GM23338 (cell line): ENCODE results near the gene MGLL. TPM values are rescaled to one million over a fixed set of nuclear protein-coding genes. Genes with fewer than 3 reads are reported as not detected.

Experiments used
- ATAC-seq: fragments of 200-7000 bp; cut with Tn5 transposase; 3 replicates; pipeline ENCODE4 v1.9.1; 2020
- DNase-seq: peaks from one replicate; pipeline ENCODE4 v3.0.0-alpha.2; 2015; ENCODE audit warnings: low spot score
- H2AFZ ChIP-seq: fragments of 200-600 bp; sonication (generic); 2 replicates; pipeline ENCODE4 v1.8.0; 2016; ENCODE audit warnings: antibody characterized with exemption, mild to moderate bottlenecking, moderate library complexity
- H3F3A ChIP-seq: fragments of 200-600 bp; sonication (generic); replicated peaks from 2 replicates; pipeline ENCODE4 v1.8.0; 2017; ENCODE audit warnings: antibody characterized with exemption, mixed run types, low read depth
- H3K27ac ChIP-seq: fragments of 200-600 bp; sonication (generic); 2 replicates; pipeline ENCODE4 v1.6.1; 2016; ENCODE audit warnings: low read depth
- H3K27me3 ChIP-seq: fragments of 200-600 bp; sonication (generic); 2 replicates; pipeline ENCODE4 v1.8.0; 2016; ENCODE audit warnings: mild to moderate bottlenecking, mixed run types, moderate library complexity; ENCODE audit not compliant: insufficient read depth
- H3K36me3 ChIP-seq: fragments of 200-600 bp; sonication (generic); 2 replicates; pipeline ENCODE4 v1.8.0; 2016; ENCODE audit warnings: mild to moderate bottlenecking; ENCODE audit not compliant: insufficient read depth
- H3K4me1 ChIP-seq: fragments of 200-600 bp; sonication (generic); 2 replicates; pipeline ENCODE4 v1.8.0; 2016; ENCODE audit warnings: mild to moderate bottlenecking, moderate library complexity; ENCODE audit not compliant: insufficient read depth
- H3K4me2 ChIP-seq: fragments of 200-600 bp; sonication (generic); 2 replicates; pipeline ENCODE4 v1.7.1; 2017; ENCODE audit warnings: mixed run types
- H3K4me3 ChIP-seq: fragments of 200-600 bp; sonication (generic); 2 replicates; pipeline ENCODE4 v1.6.1; 2016; ENCODE audit warnings: mixed run types
- H3K79me2 ChIP-seq: fragments of 200-600 bp; sonication (generic); replicated peaks from 2 replicates; pipeline ENCODE4 v1.8.0; 2017; ENCODE audit warnings: mild to moderate bottlenecking; ENCODE audit not compliant: insufficient read depth
- H3K9me2 ChIP-seq: fragments of 200-600 bp; sonication (generic); 2 replicates; pipeline ENCODE4 v1.8.0; 2017; ENCODE audit not compliant: insufficient read depth
- H4K20me1 ChIP-seq: fragments of 200-600 bp; sonication (generic); replicated peaks from 2 replicates; pipeline ENCODE4 v1.8.0; 2017; ENCODE audit warnings: mild to moderate bottlenecking; ENCODE audit not compliant: insufficient read depth
- H3K27ac Mint-ChIP-seq: 2 replicates; pipeline ENCODE4 v1.8.0; 2020; ENCODE audit warnings: inconsistent platforms, mild to moderate bottlenecking, moderate library complexity, mixed read lengths
- H3K27me3 Mint-ChIP-seq: 3 replicates; pipeline ENCODE4 v1.8.0; 2022; ENCODE audit warnings: low read depth, mild to moderate bottlenecking, moderate library complexity, mixed read lengths, inconsistent platforms; ENCODE audit not compliant: insufficient read depth, poor library complexity
- H3K36me3 Mint-ChIP-seq: 3 replicates; pipeline ENCODE4 v1.8.0; 2021; ENCODE audit warnings: low read depth, mild to moderate bottlenecking, inconsistent platforms, moderate library complexity, mixed read lengths
- H3K4me1 Mint-ChIP-seq: 3 replicates; pipeline ENCODE4 v1.8.0; 2020; ENCODE audit warnings: mild to moderate bottlenecking, inconsistent platforms, mixed read lengths
- H3K4me3 Mint-ChIP-seq: 3 replicates; pipeline ENCODE4 v1.8.0; 2021; ENCODE audit warnings: moderate library complexity, mild to moderate bottlenecking, inconsistent platforms, mixed read lengths
- H3K9me3 Mint-ChIP-seq: 3 replicates; pipeline ENCODE4 v1.8.0; 2020; ENCODE audit warnings: moderate library complexity, mild to moderate bottlenecking, inconsistent platforms, mixed read lengths
- CREB1 ChIP-seq: fragments of 250-450 bp; sonication (Bioruptor Pico); IDR thresholded peaks from 2 replicates; pipeline ENCODE4 v1.5.0; 2020; ENCODE audit warnings: low read depth, mild to moderate bottlenecking, moderate library complexity
- CTCF ChIP-seq, 2 experiments: fragments of 200-600 bp in 1 of 2; sonication (generic) in 1 of 2; conservative IDR thresholded peaks; 2 replicates each; pipeline versions ENCODE4 v1.5.1 to v1.6.1; 2016 to 2017; ENCODE audit warnings: antibody characterized with exemption in 2 of 2, low read depth in 2 of 2, mild to moderate bottlenecking in 2 of 2, moderate library complexity in 1 of 2
- ETS1 ChIP-seq: IDR thresholded peaks from 2 replicates; pipeline ENCODE4 v1.6.1; 2016; ENCODE audit warnings: antibody characterized with exemption
- EZH2 ChIP-seq: fragments of 200-600 bp; sonication (generic); IDR thresholded peaks from one replicate; pipeline ENCODE4 v1.8.0; 2017; ENCODE audit warnings: antibody characterized with exemption, mild to moderate bottlenecking, low read depth; ENCODE audit not compliant: unreplicated experiment
- EZH2phosphoT487 ChIP-seq: fragments of 200-600 bp; sonication (generic); IDR thresholded peaks from one replicate; pipeline ENCODE4 v1.8.1; 2018; ENCODE audit warnings: antibody characterized with exemption; ENCODE audit not compliant: unreplicated experiment
- JUNB ChIP-seq: IDR thresholded peaks from one replicate; pipeline ENCODE4 v1.6.1; 2016; ENCODE audit warnings: antibody characterized with exemption; ENCODE audit not compliant: unreplicated experiment
- NANOG ChIP-seq: IDR thresholded peaks from 2 replicates; pipeline ENCODE4 v1.6.1; 2016; ENCODE audit warnings: antibody characterized with exemption, borderline replicate concordance
- POLR2AphosphoS5 ChIP-seq: IDR thresholded peaks from 2 replicates; pipeline ENCODE4 v1.6.1; 2016; ENCODE audit warnings: antibody characterized with exemption, low read depth
- REST ChIP-seq: IDR thresholded peaks from one replicate; pipeline ENCODE4 v1.6.1; 2018; ENCODE audit warnings: antibody characterized with exemption; ENCODE audit not compliant: unreplicated experiment
- STAT1 ChIP-seq: IDR thresholded peaks from one replicate; pipeline ENCODE4 v1.6.1; 2016; ENCODE audit warnings: antibody characterized with exemption; ENCODE audit not compliant: unreplicated experiment
- ZNF114 ChIP-seq: fragments of 250-450 bp; sonication (Bioruptor Pico); IDR thresholded peaks from 2 replicates; pipeline ENCODE4 v1.5.0; 2020; ENCODE audit warnings: mild to moderate bottlenecking, moderate library complexity
- ZNF331 ChIP-seq: fragments of 250-450 bp; sonication (Bioruptor Pico); IDR thresholded peaks from 2 replicates; pipeline ENCODE4 v1.5.0; 2020; ENCODE audit warnings: low read depth, mild to moderate bottlenecking, moderate library complexity
- ZNF462 ChIP-seq: fragments of 250-450 bp; sonication (Bioruptor Pico); IDR thresholded peaks from 2 replicates; pipeline ENCODE4 v1.5.0; 2020; ENCODE audit warnings: mild to moderate bottlenecking, moderate library complexity
- polyA plus RNA-seq: library from polyadenylated mRNA; unstranded; fragments of >200 nt; fragmentation: Nextera tagmentation; extraction: Ambion mirVana; gene quantifications from 2 replicates; pipeline ENCODE4 v1.2.1, GENCODE V29; 2016
- total RNA-seq: library from RNA; depleted of rRNA; stranded (reverse); fragments of >200 nt; shearing (Covaris generic); gene quantifications from 2 replicates; pipeline ENCODE4 v1.2.3, GENCODE V29; 2014

MGLL gene
- total and polyA plus RNA-seq, 2 experiments from 2014 or later, result 0.71 to 0.83 TPM

GRCh38 chr3:127717357-127718244, 104.7 kb downstream of the MGLL start:
- ATAC-seq, result no peak
- Histone ChIP-seq H3K4me1 (peaks cover under 1% of the 10 kb centered on the region; the same call in 1 of the 2 replicates), H4K20me1 (no peaks in the 10 kb centered on the region), H3K4me2 (no peak overlapping the region), H3F3A (no peaks in the 10 kb centered on the region), H3K9me2 (0 out of 2 replicates have a peak, but pooled peaks cover 5% of the 10 kb centered on the region), H3K4me3 (no peak overlapping the region), H3K27me3 (no peaks in the 10 kb centered on the region), H3K79me2 (no peaks in the 10 kb centered on the region), H3K27ac (no peak overlapping the region), H3K36me3 (no peaks in the 10 kb centered on the region), H2AFZ (no peak overlapping the region)
- no peak for TF ChIP-seq CTCF (conservative IDR thresholded peaks at IDR 0.05; ENCODE audit: low read depth in 2 of 2)
- no peak for TF ChIP-seq EZH2
- TF ChIP-seq POLR2AphosphoS5, result no peak
- no peak for TF ChIP-seq STAT1
- TF ChIP-seq ZNF114 (CRISPR knock-in tag), result no peak
- no peak for TF ChIP-seq ZNF462 (CRISPR knock-in tag)
- TF ChIP-seq EZH2phosphoT487, result no peak
- no peak for TF ChIP-seq NANOG
- TF ChIP-seq CREB1 (CRISPR knock-in tag), result no peak
- TF ChIP-seq JUNB, result no peak
- no peak for TF ChIP-seq REST
- no peak for TF ChIP-seq ETS1
- no peak for TF ChIP-seq ZNF331 (CRISPR knock-in tag)
- Mint-ChIP-seq H3K27ac (no peak overlapping the region), H3K27me3 (peaks cover 9% of the 10 kb centered on the region), H3K36me3 (no peaks in the 10 kb centered on the region), H3K9me3 (no peaks in the 10 kb centered on the region; the same call in 2 of the 3 replicates), H3K4me1 (peaks cover 27% of the 10 kb centered on the region), H3K4me3 (no peak overlapping the region)
- DNase-seq, result no peak
